22Rv1 (cell line): ENCODE measurements around the gene DIPK1B.

Experiments
- H3K27ac ChIP-seq: fragments of 450-650 bp; 2 replicates; pipeline ENCODE4 v1.5.1; 2017
- ZFX ChIP-seq: fragments of 450-650 bp; IDR thresholded peaks from 2 replicates; pipeline ENCODE4 v1.6.1; 2017; ENCODE audit warnings: antibody characterized with exemption, borderline replicate concordance
- TF ChIP-seq, protein P1 (sequence below): fragments of 450-650 bp; IDR thresholded peaks from 2 replicates; pipeline ENCODE4 v1.5.1; 2017; ENCODE audit warnings: mild to moderate bottlenecking

Gene DIPK1B

DNA sequence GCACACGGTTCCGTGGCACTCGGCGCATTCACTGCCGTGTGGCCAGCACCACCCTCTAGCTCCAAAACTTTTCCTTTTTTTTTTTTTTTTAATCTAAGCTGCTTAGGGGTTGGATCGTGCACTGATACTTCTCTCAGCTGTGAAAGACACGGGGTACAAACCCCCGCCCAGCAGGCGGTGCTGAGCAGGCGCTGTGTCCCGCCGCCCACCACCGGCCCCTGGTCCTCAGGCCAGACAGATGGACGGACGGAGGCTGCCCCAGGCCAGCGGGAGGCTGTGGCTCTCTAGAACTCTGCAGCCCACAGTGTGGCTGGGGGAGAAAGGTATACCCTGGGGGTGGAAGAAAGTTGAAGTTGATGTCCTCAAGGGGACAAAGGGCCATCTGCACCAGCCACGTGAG, 31.3 kb upstream of the DIPK1B start:
- TF ChIP-seq, protein P1, sequence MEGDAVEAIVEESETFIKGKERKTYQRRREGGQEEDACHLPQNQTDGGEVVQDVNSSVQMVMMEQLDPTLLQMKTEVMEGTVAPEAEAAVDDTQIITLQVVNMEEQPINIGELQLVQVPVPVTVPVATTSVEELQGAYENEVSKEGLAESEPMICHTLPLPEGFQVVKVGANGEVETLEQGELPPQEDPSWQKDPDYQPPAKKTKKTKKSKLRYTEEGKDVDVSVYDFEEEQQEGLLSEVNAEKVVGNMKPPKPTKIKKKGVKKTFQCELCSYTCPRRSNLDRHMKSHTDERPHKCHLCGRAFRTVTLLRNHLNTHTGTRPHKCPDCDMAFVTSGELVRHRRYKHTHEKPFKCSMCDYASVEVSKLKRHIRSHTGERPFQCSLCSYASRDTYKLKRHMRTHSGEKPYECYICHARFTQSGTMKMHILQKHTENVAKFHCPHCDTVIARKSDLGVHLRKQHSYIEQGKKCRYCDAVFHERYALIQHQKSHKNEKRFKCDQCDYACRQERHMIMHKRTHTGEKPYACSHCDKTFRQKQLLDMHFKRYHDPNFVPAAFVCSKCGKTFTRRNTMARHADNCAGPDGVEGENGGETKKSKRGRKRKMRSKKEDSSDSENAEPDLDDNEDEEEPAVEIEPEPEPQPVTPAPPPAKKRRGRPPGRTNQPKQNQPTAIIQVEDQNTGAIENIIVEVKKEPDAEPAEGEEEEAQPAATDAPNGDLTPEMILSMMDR: no peak
- TF ChIP-seq ZFX: no peak
- no peak overlapping the region for H3K27ac ChIP-seq

DNA sequence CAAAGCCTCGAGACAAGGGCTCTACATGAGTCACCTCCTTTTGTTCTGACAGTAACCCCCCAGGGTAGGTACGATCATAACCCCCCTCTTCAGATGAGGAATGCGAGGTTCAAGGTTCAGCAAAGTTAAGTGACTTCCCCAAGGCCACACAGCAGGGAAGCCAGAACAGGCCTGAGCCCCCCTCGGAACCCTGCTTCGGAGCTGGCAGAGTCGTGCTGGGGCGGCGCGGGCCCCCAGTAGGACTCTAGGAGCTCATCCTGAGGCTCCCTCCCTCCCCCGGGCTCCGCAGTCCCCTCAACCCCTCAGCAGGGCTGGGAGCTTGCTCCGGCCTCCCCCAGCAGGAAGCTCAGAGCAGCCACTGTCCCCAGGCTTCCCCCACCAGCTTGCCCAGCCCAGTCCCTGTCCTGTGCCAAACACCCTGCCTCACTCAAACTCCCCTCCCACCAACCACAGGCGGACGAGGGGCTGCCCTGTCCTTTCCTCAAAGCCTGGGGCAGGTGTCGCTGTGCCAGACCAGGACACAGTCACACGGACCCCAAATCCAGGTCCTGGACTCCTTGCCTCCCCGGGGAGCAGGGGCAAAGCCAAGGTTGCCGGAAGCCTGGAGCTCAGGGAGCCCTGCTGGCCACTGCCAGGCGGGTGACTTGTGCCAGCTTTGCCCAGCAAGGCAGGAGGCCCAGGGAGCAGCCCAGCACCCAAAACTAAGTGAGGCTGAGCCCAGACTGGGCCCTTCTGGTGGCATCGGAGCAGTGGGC, 30.2 kb upstream of the DIPK1B start:
- TF ChIP-seq ZFX: no peak
- TF ChIP-seq, protein P1: no peak

DNA sequence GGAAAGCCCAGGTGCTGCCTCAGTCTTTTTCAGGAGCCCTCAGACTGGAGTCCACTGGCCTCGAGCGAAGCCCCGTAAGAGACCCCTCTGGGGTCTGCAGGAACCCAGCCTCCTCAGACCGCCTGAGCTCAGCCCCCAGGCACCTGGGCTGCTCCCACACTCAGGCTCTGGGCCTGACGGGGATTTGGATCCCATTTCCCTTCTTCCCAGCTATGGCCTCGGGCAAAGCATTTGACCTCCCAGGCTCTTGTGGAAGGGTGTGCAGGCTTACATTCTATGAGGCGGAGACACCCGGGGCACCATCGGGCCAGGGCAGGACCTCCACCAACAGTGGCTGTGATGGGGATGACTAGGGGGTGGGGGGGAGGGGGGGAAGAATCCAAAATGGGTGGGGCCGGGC, 29.7 kb upstream of the DIPK1B start:
- no peak overlapping the region for H3K27ac ChIP-seq

More for the DNA sequence above, 30.2 kb upstream of the DIPK1B start:
- H3K27ac ChIP-seq: no peak overlapping the region

DNA sequence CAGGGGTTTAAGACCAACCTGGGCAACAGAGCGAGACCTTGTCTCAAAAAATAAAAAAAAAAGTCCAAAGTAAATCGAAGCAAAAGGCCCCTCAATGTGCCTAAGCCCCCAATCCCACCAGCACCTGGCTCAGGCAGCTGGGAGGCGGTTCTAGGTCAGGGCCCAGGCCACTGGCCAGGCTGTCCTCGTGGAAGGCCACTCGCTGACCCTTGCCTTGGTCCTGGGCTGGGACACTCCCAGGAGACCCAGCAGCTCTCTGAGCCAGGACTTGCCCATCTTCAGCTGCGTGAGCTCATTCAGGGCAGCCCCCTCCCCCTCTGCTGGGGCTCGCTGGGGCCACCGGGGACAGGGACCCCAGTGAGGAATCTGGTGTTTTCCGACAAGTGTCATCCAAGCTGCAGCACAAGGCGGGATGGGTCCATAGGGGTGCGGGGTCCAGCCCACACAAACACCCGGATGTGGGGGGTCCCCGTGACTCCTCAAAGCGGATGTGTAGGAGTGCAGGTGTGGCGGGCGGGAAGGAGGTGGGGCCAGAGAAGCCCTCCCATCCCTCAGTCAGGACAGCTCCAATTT, 29.1 kb upstream of the DIPK1B start:
- no peak overlapping the region for H3K27ac ChIP-seq
- TF ChIP-seq, protein P1: no peak

More for the DNA sequence above, 29.7 kb upstream of the DIPK1B start:
- no peak for TF ChIP-seq ZFX
- TF ChIP-seq, protein P1: no peak

DNA sequence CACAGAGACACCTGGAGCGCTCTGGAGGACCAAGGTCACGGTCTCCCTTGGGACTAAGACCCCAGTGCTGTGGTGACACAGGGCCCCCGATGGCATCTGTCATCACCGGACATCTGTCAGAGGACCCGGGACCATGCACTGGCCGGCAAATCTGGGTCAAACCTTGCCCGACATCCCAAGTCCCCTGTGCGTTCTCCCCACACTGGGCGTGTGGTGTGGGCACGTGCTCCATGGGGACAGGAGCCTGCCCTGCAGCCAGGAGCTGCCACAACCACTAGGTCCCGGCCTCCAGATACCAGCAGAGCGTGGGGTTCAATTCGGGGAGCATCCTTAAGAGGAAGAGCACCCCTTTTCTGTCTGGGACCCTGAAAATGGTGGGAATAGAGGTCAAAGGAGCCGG, 28.6 kb upstream of the DIPK1B start:
- H3K27ac ChIP-seq: no peak overlapping the region
- TF ChIP-seq, protein P1: no peak
- TF ChIP-seq ZFX: no peak

DNA sequence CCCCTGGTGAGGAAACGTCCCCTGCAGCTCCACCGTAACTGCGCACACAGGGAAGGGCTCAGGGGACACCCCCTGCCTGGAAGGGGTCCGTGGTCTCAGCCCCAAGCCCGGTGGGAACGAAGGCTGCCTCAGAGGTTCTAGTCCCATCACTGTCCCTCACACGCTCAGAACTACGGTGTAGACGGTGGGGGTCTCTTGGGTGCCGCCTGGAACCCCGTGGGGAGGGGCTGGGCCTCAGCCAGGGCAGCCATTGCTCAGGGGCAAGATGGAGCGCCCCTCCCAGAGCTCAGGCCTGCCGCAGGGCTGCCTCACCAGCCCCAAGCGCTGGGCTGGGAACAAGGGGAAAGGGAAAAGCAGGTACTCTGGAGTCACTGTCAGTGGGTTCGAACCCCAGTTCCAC, 28.0 kb upstream of the DIPK1B start:
- H3K27ac ChIP-seq: no peak overlapping the region
- no peak for TF ChIP-seq ZFX
- TF ChIP-seq, protein P1: no peak

DNA sequence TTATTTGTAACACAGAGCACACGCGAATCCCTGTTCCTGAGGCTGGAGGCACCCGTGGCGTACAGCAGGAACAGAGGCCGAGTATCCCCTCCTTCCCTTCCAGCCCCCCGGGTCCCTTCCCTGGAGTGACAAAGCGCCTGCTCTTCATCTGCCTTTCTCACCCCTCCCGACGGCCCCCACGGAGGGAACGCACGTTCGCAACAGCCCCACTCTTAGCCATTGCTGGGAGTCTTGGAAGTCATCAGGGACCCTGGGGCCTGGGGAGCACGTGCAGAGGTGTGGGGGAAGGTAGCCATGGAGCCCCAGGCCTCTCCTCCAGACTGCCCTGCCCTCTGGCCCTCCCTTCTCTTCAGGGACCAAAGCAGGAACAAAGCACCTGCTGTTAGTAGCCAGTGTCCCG, 27.6 kb upstream of the DIPK1B start:
- TF ChIP-seq, protein P1: no peak
- TF ChIP-seq ZFX: no peak
- no peak overlapping the region for H3K27ac ChIP-seq
